GM12873 (cell line): Measurements from ENCODE around the gene FAM3D.

Experiments
- CTCF ChIP-seq: IDR thresholded peaks from 2 replicates; pipeline ENCODE4 v1.5.1; 2012; ENCODE audit warnings: low read depth, mild to moderate bottlenecking, moderate library complexity, low read length, control low read depth; ENCODE audit not compliant: insufficient read depth; ENCODE audit errors: missing control alignments

Gene FAM3D

GRCh38 chr3:58688574-58688973 lies 22.0 kb upstream of the FAM3D start:
- TF ChIP-seq CTCF: no peak

- no peak for TF ChIP-seq CTCF
These were observed 20.3 kb upstream of the FAM3D start for GRCh38 chr3:58686847-58687246.

GRCh38 chr3:58685641-58686040 lies 19.1 kb upstream of the FAM3D start:
- TF ChIP-seq CTCF: no peak

- no peak for TF ChIP-seq CTCF
These were observed 16.9 kb upstream of the FAM3D start for GRCh38 chr3:58683466-58683865.

- TF ChIP-seq CTCF: no peak
These were observed 16.5 kb upstream of the FAM3D start for GRCh38 chr3:58683001-58683458.

- no peak for TF ChIP-seq CTCF
These were observed 15.3 kb upstream of the FAM3D start for GRCh38 chr3:58681863-58682262.

- TF ChIP-seq CTCF: no peak
These were observed 14.4 kb upstream of the FAM3D start for GRCh38 chr3:58680879-58681525.
